Ishikawa (cell line): ENCODE measurements around the gene MID2.

Source experiments
- CEBPB ChIP-seq: IDR thresholded peaks from 2 replicates; pipeline ENCODE4 v1.6.1; 2012
- CREB1 ChIP-seq: IDR thresholded peaks from 2 replicates; pipeline ENCODE4 v1.6.1; 2012; ENCODE audit warnings: low read depth
- EGR1 ChIP-seq: IDR thresholded peaks from 2 replicates; pipeline ENCODE4 v1.6.1; 2012
- EP300 ChIP-seq: IDR thresholded peaks from 2 replicates; pipeline ENCODE4 v1.6.1; 2012; ENCODE audit warnings: borderline replicate concordance
- FOXM1 ChIP-seq: IDR thresholded peaks from 2 replicates; pipeline ENCODE4 v1.6.1; 2012; ENCODE audit warnings: low read depth, borderline replicate concordance
- NFIC ChIP-seq: IDR thresholded peaks from 2 replicates; pipeline ENCODE4 v1.6.1; 2012
- RAD21 ChIP-seq: IDR thresholded peaks from 2 replicates; pipeline ENCODE4 v1.6.1; 2012; ENCODE audit warnings: low read depth
- TAF1 ChIP-seq: IDR thresholded peaks from 2 replicates; pipeline ENCODE4 v1.6.1; 2012; ENCODE audit warnings: low read depth, mild to moderate bottlenecking
- TCF12 ChIP-seq: IDR thresholded peaks from 2 replicates; pipeline ENCODE4 v1.6.1; 2012; ENCODE audit warnings: low read depth
- TEAD4 ChIP-seq: IDR thresholded peaks from 2 replicates; pipeline ENCODE4 v1.6.1; 2012
- YY1 ChIP-seq: IDR thresholded peaks from 2 replicates; pipeline ENCODE4 v1.6.1; 2012; ENCODE audit warnings: low read depth
- ZBTB7A ChIP-seq: IDR thresholded peaks from 2 replicates; pipeline ENCODE4 v1.6.1; 2012; ENCODE audit warnings: low read depth
- TF ChIP-seq, protein P1 (sequence below): IDR thresholded peaks from 2 replicates; pipeline ENCODE4 v1.6.1; 2012
- TF ChIP-seq, protein P2 (sequence below): IDR thresholded peaks from 2 replicates; pipeline ENCODE4 v1.6.1; 2012
- TF ChIP-seq, protein P3 (sequence below): IDR thresholded peaks from 2 replicates; pipeline ENCODE4 v1.6.1; 2012; ENCODE audit warnings: low read depth, mild to moderate bottlenecking

The MID2 gene

DNA sequence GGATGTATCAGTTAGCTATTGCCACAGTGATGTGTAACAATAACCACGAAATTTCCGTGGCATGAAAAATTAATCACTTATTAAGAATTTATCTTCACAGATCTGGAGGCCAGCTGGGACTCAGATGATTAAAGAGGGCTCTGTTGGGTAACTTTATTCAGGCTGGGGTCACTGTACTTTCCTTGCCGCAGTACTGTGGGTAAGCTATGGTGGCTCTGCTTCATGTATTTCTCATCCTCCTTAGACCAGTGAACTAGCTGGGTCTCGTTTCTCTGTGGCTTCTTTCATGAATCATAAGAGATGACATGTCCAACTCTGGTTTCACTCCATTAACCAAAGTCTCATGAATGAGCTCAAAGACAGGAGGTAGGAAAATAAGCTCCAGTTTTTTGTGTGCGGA is 143.0 kb downstream of the MID2 start:
- TF ChIP-seq TCF12 (no peak), EP300 (no peak), EGR1 (no peak), TEAD4 (no peak), FOXM1 (no peak), ZBTB7A (no peak), TAF1 (no peak), RAD21 (no peak), NFIC (no peak), CEBPB (no peak), CREB1 (no peak), YY1 (no peak)
- TF ChIP-seq, protein P1, sequence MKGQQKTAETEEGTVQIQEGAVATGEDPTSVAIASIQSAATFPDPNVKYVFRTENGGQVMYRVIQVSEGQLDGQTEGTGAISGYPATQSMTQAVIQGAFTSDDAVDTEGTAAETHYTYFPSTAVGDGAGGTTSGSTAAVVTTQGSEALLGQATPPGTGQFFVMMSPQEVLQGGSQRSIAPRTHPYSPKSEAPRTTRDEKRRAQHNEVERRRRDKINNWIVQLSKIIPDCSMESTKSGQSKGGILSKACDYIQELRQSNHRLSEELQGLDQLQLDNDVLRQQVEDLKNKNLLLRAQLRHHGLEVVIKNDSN, result no peak
- TF ChIP-seq, protein P2, sequence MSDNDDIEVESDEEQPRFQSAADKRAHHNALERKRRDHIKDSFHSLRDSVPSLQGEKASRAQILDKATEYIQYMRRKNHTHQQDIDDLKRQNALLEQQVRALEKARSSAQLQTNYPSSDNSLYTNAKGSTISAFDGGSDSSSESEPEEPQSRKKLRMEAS, result no peak
- TF ChIP-seq, protein P3, sequence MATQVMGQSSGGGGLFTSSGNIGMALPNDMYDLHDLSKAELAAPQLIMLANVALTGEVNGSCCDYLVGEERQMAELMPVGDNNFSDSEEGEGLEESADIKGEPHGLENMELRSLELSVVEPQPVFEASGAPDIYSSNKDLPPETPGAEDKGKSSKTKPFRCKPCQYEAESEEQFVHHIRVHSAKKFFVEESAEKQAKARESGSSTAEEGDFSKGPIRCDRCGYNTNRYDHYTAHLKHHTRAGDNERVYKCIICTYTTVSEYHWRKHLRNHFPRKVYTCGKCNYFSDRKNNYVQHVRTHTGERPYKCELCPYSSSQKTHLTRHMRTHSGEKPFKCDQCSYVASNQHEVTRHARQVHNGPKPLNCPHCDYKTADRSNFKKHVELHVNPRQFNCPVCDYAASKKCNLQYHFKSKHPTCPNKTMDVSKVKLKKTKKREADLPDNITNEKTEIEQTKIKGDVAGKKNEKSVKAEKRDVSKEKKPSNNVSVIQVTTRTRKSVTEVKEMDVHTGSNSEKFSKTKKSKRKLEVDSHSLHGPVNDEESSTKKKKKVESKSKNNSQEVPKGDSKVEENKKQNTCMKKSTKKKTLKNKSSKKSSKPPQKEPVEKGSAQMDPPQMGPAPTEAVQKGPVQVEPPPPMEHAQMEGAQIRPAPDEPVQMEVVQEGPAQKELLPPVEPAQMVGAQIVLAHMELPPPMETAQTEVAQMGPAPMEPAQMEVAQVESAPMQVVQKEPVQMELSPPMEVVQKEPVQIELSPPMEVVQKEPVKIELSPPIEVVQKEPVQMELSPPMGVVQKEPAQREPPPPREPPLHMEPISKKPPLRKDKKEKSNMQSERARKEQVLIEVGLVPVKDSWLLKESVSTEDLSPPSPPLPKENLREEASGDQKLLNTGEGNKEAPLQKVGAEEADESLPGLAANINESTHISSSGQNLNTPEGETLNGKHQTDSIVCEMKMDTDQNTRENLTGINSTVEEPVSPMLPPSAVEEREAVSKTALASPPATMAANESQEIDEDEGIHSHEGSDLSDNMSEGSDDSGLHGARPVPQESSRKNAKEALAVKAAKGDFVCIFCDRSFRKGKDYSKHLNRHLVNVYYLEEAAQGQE, result no peak

DNA sequence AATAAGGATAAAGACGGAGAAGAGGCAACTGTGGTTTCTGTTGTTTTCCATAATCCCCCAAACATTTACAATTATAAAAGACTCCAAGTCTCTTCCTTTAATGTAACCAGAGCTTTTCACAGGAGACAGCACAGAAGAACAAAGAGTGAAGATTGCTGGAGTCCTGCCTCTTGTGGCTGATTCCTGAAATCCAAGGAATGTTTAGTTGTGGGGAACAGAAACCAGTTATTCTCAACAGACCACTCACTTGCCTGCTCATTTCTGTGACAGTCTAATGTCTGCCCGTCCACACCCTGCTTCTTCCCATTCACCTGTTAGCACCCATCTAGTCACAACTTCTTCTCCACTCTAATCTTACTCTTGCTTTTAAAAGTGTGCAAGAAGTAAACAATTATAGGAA is 144.4 kb downstream of the MID2 start:
- TF ChIP-seq TEAD4 (no peak), NFIC (no peak), EGR1 (no peak), TCF12 (no peak), FOXM1 (no peak), EP300 (no peak), ZBTB7A (no peak), YY1 (no peak), CEBPB (no peak), CREB1 (no peak)
- TF ChIP-seq, protein P1, result no peak

DNA sequence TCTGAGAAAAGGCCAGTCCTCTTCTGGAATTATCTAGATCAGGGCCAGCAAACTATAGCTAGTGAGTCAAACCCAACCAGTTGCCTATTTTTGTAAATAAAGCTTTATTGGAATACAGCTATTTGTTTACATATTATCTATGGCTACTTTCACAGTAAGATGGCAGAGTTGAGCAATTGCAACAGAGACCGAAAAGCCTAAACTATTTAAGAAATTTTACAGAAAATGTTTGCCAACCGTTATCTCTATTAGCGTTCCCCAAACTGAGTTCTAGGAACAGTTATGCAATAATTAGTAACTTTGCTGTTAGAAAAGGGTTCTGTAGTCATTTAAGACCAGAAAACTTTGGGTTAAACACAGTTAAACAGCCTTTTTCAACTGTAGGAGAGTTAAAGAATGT is 146.0 kb downstream of the MID2 start:
- TF ChIP-seq CEBPB, result no peak
- no peak for TF ChIP-seq TCF12
- no peak for TF ChIP-seq RAD21
- no peak for TF ChIP-seq NFIC
